Measurements from ENCODE around the gene GXYLT2.

The GXYLT2 gene

DNA sequence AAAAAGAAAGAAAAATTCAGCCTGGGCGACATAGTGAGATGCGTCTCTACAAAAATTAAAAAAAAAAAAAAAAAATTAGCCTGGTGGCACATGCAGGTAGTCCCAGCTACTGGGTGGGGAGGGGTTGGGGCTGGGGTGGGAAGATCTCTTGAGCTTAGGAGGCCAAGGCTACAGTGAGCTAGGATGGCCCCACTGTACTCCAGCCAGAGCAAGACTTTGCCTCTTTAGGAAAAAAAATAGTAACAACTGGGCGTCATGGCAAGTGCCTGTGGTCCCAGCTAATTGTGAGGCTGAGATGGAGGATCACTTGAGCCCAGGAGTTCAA lies 84.8 kb downstream of the GXYLT2 start:
- H3K4me3 ChIP-seq (ENCODE audit: low read depth, low read length) = no peak overlapping the region
- TF ChIP-seq, protein P1, sequence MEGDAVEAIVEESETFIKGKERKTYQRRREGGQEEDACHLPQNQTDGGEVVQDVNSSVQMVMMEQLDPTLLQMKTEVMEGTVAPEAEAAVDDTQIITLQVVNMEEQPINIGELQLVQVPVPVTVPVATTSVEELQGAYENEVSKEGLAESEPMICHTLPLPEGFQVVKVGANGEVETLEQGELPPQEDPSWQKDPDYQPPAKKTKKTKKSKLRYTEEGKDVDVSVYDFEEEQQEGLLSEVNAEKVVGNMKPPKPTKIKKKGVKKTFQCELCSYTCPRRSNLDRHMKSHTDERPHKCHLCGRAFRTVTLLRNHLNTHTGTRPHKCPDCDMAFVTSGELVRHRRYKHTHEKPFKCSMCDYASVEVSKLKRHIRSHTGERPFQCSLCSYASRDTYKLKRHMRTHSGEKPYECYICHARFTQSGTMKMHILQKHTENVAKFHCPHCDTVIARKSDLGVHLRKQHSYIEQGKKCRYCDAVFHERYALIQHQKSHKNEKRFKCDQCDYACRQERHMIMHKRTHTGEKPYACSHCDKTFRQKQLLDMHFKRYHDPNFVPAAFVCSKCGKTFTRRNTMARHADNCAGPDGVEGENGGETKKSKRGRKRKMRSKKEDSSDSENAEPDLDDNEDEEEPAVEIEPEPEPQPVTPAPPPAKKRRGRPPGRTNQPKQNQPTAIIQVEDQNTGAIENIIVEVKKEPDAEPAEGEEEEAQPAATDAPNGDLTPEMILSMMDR (IDR thresholded peaks at IDR 0.05; ENCODE audit: control insufficient read depth, extremely low read depth, insufficient read depth) = no peak
- no peak for DNase-seq (ENCODE audit: low read depth)

DNA sequence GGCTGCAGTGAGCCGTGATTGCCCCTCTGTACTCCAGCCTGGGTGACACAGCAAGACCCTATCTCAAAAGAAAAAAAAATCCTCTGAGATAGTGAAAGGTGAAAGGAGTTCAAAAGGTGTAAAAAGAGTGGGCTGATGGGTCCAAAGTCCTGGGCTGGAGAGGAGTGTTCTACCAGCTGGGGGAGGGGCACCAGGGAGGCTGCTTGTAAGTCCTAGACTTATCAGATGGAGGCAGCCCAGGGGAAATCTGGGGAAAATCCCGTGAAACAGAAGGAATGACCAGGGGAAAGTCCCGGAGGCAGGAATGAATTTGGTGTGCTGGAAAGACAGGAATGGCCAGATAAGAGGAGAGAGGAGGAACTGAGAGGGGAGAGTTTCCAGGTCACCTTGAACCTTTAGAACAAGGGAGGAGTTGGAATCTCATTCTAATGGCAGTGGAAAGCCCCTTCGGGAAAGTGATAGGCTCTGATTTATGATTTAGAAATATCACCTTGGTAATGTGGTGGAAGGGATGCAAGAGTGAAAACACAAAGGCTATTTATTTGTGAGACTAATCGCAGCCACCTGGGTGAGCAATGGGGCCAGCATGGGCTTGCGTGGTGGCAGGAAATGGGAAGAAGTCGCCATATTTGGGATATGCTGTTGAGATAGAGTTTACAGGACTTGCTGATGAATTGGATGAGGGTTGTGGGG lies 85.3 kb downstream of the GXYLT2 start:
- no peak overlapping the region for H3K4me3 ChIP-seq (ENCODE audit: low read depth, low read length)
- no peak for DNase-seq (ENCODE audit: low read depth)
- TF ChIP-seq, protein P1 (IDR thresholded peaks at IDR 0.05; ENCODE audit: control insufficient read depth, extremely low read depth, insufficient read depth) = no peak

DNA sequence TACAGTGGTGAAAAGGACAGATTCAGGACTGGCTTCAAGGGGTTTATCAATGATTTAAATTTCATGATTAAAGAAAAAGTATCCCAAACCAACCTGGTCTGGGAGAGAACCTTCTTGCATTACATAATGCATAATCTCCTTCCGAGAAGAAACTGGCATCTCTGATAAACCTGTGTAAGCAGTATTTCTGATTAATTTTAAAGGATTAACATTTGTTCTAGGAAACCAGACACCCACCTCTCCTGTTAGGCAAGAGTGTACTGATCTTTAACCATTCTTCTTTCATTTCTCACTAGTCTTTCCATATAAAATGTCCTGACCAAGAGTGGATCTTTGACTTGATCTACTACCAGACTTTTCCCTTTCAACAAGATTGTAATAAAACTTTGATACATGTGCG lies 85.9 kb downstream of the GXYLT2 start:
- TF ChIP-seq, protein P1 (IDR thresholded peaks at IDR 0.05; ENCODE audit: control insufficient read depth, extremely low read depth, insufficient read depth) = no peak
- no peak overlapping the region for H3K4me3 ChIP-seq (ENCODE audit: low read depth, low read length)
- no peak for DNase-seq (ENCODE audit: low read depth)

DNA sequence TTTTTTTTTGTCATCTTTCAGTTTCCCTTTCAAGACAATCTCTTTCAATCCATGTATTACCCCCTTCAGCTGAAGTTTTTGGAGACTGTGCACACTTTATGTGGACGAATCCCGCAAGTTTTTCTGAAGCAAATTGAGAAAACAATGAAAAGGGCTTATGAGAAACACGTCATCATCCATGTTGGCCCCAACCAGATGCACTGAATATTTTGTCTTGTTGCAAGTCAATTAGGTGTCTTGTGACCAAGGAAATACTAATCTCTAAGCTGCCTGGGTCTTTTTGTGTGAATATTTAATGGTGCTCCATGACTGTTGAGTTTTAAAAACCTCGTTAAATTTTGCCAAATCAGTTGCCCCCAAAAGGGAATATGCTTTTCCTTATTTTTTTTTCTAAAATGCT lies 87.1 kb downstream of the GXYLT2 start:
- TF ChIP-seq, protein P1 (IDR thresholded peaks at IDR 0.05; ENCODE audit: control insufficient read depth, extremely low read depth, insufficient read depth) = no peak
- no peak overlapping the region for H3K4me3 ChIP-seq (ENCODE audit: low read depth, low read length)
- DNase-seq (ENCODE audit: low read depth) = no peak

DNA sequence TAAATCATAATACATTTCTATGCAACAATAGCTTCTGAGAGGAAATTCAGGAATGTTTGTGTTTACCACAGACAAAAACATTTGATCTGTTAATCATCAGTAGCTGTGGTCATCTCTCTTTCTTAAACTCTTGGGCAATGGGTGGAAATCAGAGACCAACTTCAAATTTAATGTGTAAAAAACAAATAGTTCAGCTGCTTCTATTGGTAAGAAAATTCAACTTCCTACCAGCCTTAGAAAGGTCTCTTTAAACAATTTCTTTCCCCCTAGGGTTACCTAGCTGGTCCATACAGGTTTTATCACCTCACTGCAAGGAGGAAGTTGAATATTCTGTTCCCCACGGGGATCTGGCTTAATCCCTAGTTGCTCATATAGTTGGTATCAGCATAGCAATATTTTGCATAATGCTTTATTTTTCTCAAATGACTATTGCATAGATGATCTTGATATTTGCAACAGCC lies 88.5 kb downstream of the GXYLT2 start:
- no peak for DNase-seq (ENCODE audit: low read depth)
- H3K4me3 ChIP-seq (ENCODE audit: low read depth, low read length) = no peak overlapping the region
- TF ChIP-seq, protein P1 (IDR thresholded peaks at IDR 0.05; ENCODE audit: control insufficient read depth, extremely low read depth, insufficient read depth) = no peak

DNA sequence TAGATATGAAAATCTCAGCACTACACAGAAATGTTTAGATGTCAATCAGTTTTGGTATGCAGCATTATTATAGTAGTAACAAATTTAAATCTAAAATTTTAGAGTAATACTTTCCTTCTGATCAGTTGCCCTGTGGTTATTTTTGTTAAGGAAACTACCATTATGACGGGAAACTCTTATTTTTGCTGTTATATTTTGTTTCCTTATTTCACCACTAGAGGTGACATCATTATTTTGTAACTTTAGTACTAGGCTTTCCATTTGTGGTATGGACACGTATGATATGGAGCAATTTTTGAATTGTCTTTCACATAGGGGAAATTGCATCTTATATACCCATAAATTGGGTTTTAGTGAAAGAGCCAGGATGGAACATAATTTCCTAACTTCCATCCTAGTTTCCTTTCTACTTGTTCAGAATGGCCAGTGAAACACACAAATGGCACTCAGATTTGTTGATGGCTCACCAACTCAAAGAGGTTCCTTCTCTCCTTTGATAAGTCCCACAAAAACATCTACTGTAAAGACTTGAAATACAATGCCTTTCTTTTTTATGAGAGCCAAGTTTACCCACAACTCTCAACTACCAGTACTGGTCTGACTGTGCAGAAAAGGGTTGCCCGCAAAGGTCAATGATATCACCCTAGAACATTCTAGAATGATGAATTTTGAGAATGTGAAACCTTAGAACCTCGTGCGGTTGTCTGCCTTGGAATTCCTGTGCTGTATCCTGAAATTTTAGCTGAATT lies 89.4 kb downstream of the GXYLT2 start:
- H3K4me3 ChIP-seq (ENCODE audit: low read depth, low read length) = no peak overlapping the region
- DNase-seq (ENCODE audit: low read depth) = no peak
- TF ChIP-seq, protein P1 (IDR thresholded peaks at IDR 0.05; ENCODE audit: control insufficient read depth, extremely low read depth, insufficient read depth) = no peak

Measured in LNCaP clone FGC (cell line).